Stimulated activated naive CD8-positive, alpha-beta T cell treated with anti-CD3 and anti-CD28 coated beads, Interleukin-15, Interleukin-2, amounts not matched to agents 100 ng/mL and 50 ng/mL, for 24 hours (primary cell): ENCODE data around the gene SPINK7.

Source experiments
- H3K27ac Mint-ChIP-seq: one replicate; pipeline ENCODE4 v1.8.0; 2021; ENCODE audit warnings: mild to moderate bottlenecking, mixed read lengths
- H3K27me3 Mint-ChIP-seq: one replicate; pipeline ENCODE4 v1.8.0; 2021; ENCODE audit warnings: mixed read lengths
- H3K36me3 Mint-ChIP-seq: one replicate; pipeline ENCODE4 v1.8.0; 2021; ENCODE audit warnings: low read depth, mixed read lengths
- H3K4me1 Mint-ChIP-seq: one replicate; pipeline ENCODE4 v1.8.0; 2021; ENCODE audit warnings: low read depth, mixed read lengths
- H3K4me3 Mint-ChIP-seq: one replicate; pipeline ENCODE4 v1.8.0; 2021; ENCODE audit warnings: mild to moderate bottlenecking, mixed read lengths
- H3K9me3 Mint-ChIP-seq: one replicate; pipeline ENCODE4 v1.8.0; 2021; ENCODE audit warnings: mixed read lengths

The SPINK7 gene

GRCh38 chr5:148333262-148333849 is 21.1 kb downstream of the SPINK7 start:
- Mint-ChIP-seq H3K27me3 (peaks cover 4% of the 10 kb centered on the region), H3K9me3 (peaks cover 15% of the 10 kb centered on the region), H3K36me3 (no peaks in the 10 kb centered on the region), H3K4me3 (no peak overlapping the region), H3K27ac (no peak overlapping the region), H3K4me1 (no peaks in the 10 kb centered on the region)

GRCh38 chr5:148335259-148335658 is 23.0 kb downstream of the SPINK7 start, which contains the start of gene SPINK9:
SPINK9 (plus strand) TSS chr5:148335559; CDS start chr5:148335614, 55 bp downstream.
- no peaks in the 10 kb centered on the region for H3K36me3 Mint-ChIP-seq
- H3K27ac Mint-ChIP-seq: no peak within 1 kb of the TSS
- H3K9me3 Mint-ChIP-seq: peaks cover 10% of the 10 kb centered on the region
- peaks cover under 1% of the 10 kb centered on the region for H3K27me3 Mint-ChIP-seq
- no peaks in the 10 kb centered on the region for H3K4me1 Mint-ChIP-seq
- no peak within 1 kb of the TSS for H3K4me3 Mint-ChIP-seq

GRCh38 chr5:148336704-148337435 is 24.6 kb downstream of the SPINK7 start:
- H3K27ac Mint-ChIP-seq: no peak overlapping the region
- no peaks in the 10 kb centered on the region for H3K27me3 Mint-ChIP-seq
- H3K4me3 Mint-ChIP-seq: no peak overlapping the region
- H3K4me1 Mint-ChIP-seq: no peaks in the 10 kb centered on the region
- H3K9me3 Mint-ChIP-seq: peaks cover 4% of the 10 kb centered on the region
- H3K36me3 Mint-ChIP-seq: no peaks in the 10 kb centered on the region

- Mint-ChIP-seq H3K4me3 (no peak overlapping the region), H3K9me3 (no peaks in the 10 kb centered on the region), H3K27ac (no peak overlapping the region), H3K27me3 (no peaks in the 10 kb centered on the region), H3K4me1 (no peaks in the 10 kb centered on the region), H3K36me3 (no peaks in the 10 kb centered on the region)
Measured at GRCh38 chr5:148342371-148343045, 30.3 kb downstream of the SPINK7 start.

GRCh38 chr5:148343046-148343407 is 30.8 kb downstream of the SPINK7 start:
- Mint-ChIP-seq H3K27ac (no peak overlapping the region), H3K4me3 (no peak overlapping the region), H3K36me3 (no peaks in the 10 kb centered on the region), H3K9me3 (no peaks in the 10 kb centered on the region), H3K27me3 (no peaks in the 10 kb centered on the region), H3K4me1 (no peaks in the 10 kb centered on the region)

- H3K9me3 Mint-ChIP-seq: no peaks in the 10 kb centered on the region
- H3K27ac Mint-ChIP-seq: no peak overlapping the region
- H3K4me3 Mint-ChIP-seq: no peak overlapping the region
- no peaks in the 10 kb centered on the region for H3K36me3 Mint-ChIP-seq
- H3K27me3 Mint-ChIP-seq: no peaks in the 10 kb centered on the region
- no peaks in the 10 kb centered on the region for H3K4me1 Mint-ChIP-seq
Measured at GRCh38 chr5:148343603-148344487, 31.6 kb downstream of the SPINK7 start.

GRCh38 chr5:148347706-148348105 is 35.5 kb downstream of the SPINK7 start:
- no peaks in the 10 kb centered on the region for H3K4me1 Mint-ChIP-seq
- H3K36me3 Mint-ChIP-seq: no peaks in the 10 kb centered on the region
- H3K27me3 Mint-ChIP-seq: no peaks in the 10 kb centered on the region
- H3K27ac Mint-ChIP-seq: no peak overlapping the region
- H3K4me3 Mint-ChIP-seq: no peak overlapping the region
- H3K9me3 Mint-ChIP-seq: no peaks in the 10 kb centered on the region

GRCh38 chr5:148352696-148353095 is 40.5 kb downstream of the SPINK7 start:
- H3K4me3 Mint-ChIP-seq: no peak overlapping the region
- no peak overlapping the region for H3K27ac Mint-ChIP-seq
- H3K4me1 Mint-ChIP-seq: no peaks in the 10 kb centered on the region
- no peaks in the 10 kb centered on the region for H3K36me3 Mint-ChIP-seq
- no peaks in the 10 kb centered on the region for H3K27me3 Mint-ChIP-seq
- no peaks in the 10 kb centered on the region for H3K9me3 Mint-ChIP-seq

- no peaks in the 10 kb centered on the region for H3K27me3 Mint-ChIP-seq
- H3K4me1 Mint-ChIP-seq: no peaks in the 10 kb centered on the region
- no peaks in the 10 kb centered on the region for H3K36me3 Mint-ChIP-seq
- H3K9me3 Mint-ChIP-seq: no peaks in the 10 kb centered on the region
- H3K4me3 Mint-ChIP-seq: no peak overlapping the region
- H3K27ac Mint-ChIP-seq: no peak overlapping the region
Measured at GRCh38 chr5:148353634-148354033, 41.4 kb downstream of the SPINK7 start.

GRCh38 chr5:148364343-148364742 is 52.1 kb downstream of the SPINK7 start:
- Mint-ChIP-seq H3K36me3 (peaks cover 5% of the 10 kb centered on the region), H3K27ac (no peak overlapping the region), H3K4me3 (no peak overlapping the region), H3K9me3 (peaks cover 12% of the 10 kb centered on the region), H3K27me3 (no peaks in the 10 kb centered on the region), H3K4me1 (no peaks in the 10 kb centered on the region)
